ENCODE data around the gene MYG1.

Gene MYG1

GRCh38 chr12:53352331-53353256, 53.1 kb downstream of the MYG1 start:
- DNase-seq (ENCODE audit: low read depth in 3 of 3, low spot score in 1 of 3) = peak; percentile 59 to 75 (median 69)

GRCh38 chr12:53353257-53353655, 53.8 kb downstream of the MYG1 start:
- DNase-seq (ENCODE audit: low read depth in 3 of 3, low spot score in 1 of 3) = no peak

- DNase-seq (ENCODE audit: low read depth in 3 of 3, low spot score in 1 of 3) = no peak
Measured at GRCh38 chr12:53355121-53355520, 55.6 kb downstream of the MYG1 start.

Data from stimulated activated CD4-positive, alpha-beta T cell treated with anti-CD3 and anti-CD28 coated beads, TNF-alpha, amount 100 ng/mL, for 1 hour (primary cell).